MM.1S (cell line): ENCODE measurements around the gene FAT4.

Source experiments
- DNase-seq: peaks from one replicate; pipeline ENCODE4 v3.0.0-alpha.2; 2015
- H2AFZ ChIP-seq: fragments of 300-600 bp; sonication (generic); 2 replicates; pipeline ENCODE4 v1.6.0; 2016; ENCODE audit warnings: antibody characterized with exemption, low read length
- H3F3A ChIP-seq: fragments of 300-600 bp; sonication (generic); 2 replicates; pipeline ENCODE4 v1.6.1; 2016; ENCODE audit warnings: mild to moderate bottlenecking, antibody characterized with exemption, low read length, moderate library complexity, mixed read lengths; ENCODE audit not compliant: insufficient read depth
- H3K27ac ChIP-seq: fragments of 300-600 bp; sonication (generic); 2 replicates; pipeline ENCODE4 v1.5.1; 2016; ENCODE audit warnings: mild to moderate bottlenecking, low read length
- H3K27me3 ChIP-seq: fragments of 300-600 bp; sonication (generic); replicated peaks from 2 replicates; pipeline ENCODE4 v1.6.0; 2016; ENCODE audit warnings: low read length; ENCODE audit not compliant: insufficient read depth
- H3K36me3 ChIP-seq: fragments of 300-600 bp; sonication (generic); replicated peaks from 2 replicates; pipeline ENCODE4 v1.6.1; 2016; ENCODE audit warnings: mild to moderate bottlenecking, low read length, mixed read lengths; ENCODE audit not compliant: insufficient read depth
- H3K4me1 ChIP-seq: fragments of 300-600 bp; sonication (generic); 2 replicates; pipeline ENCODE4 v1.6.1; 2016; ENCODE audit warnings: low read length, mixed read lengths
- H3K4me2 ChIP-seq: fragments of 300-600 bp; sonication (generic); 2 replicates; pipeline ENCODE4 v1.6.0; 2016; ENCODE audit warnings: low read depth, low read length
- H3K4me3 ChIP-seq: fragments of 300-600 bp; sonication (generic); 2 replicates; pipeline ENCODE4 v1.5.1; 2016; ENCODE audit warnings: low read length, mixed read lengths
- H3K79me2 ChIP-seq: fragments of 300-600 bp; sonication (generic); 2 replicates; pipeline ENCODE4 v1.6.1; 2016; ENCODE audit warnings: mixed run types, low read length, mixed read lengths
- H3K9ac ChIP-seq: fragments of 300-600 bp; sonication (generic); 2 replicates; pipeline ENCODE4 v1.6.1; 2016; ENCODE audit warnings: low read length, mixed read lengths
- H3K9me2 ChIP-seq: fragments of 300-600 bp; sonication (generic); replicated peaks from 2 replicates; pipeline ENCODE4 v1.6.1; 2016; ENCODE audit warnings: mild to moderate bottlenecking, low read length, mixed read lengths; ENCODE audit not compliant: insufficient read depth
- H3K9me3 ChIP-seq: fragments of 300-600 bp; sonication (generic); replicated peaks from 2 replicates; pipeline ENCODE4 v1.6.1; 2016; ENCODE audit warnings: mild to moderate bottlenecking, low read length, mixed read lengths; ENCODE audit not compliant: insufficient read depth
- H4K20me1 ChIP-seq: fragments of 300-600 bp; sonication (generic); 2 replicates; pipeline ENCODE4 v1.6.1; 2016; ENCODE audit warnings: mild to moderate bottlenecking, low read length, moderate library complexity, mixed read lengths; ENCODE audit not compliant: insufficient read depth
- EZH2 ChIP-seq: fragments of 300-600 bp; sonication (generic); optimal IDR thresholded peaks from 2 replicates; pipeline ENCODE3; 2017; ENCODE audit warnings: low read depth, mild to moderate bottlenecking, antibody characterized with exemption, low read length, mixed read lengths
- EZH2phosphoT487 ChIP-seq: fragments of 300-600 bp; sonication (generic); IDR thresholded peaks from 2 replicates; pipeline ENCODE4 v1.6.1; 2018; ENCODE audit warnings: antibody characterized with exemption, low read length
- TF ChIP-seq, protein P1 (sequence below): fragments of 300-600 bp; sonication (generic); IDR thresholded peaks from 2 replicates; pipeline ENCODE4 v1.5.1; 2016; ENCODE audit warnings: antibody characterized with exemption, low read length, mixed read lengths

The FAT4 gene

DNA sequence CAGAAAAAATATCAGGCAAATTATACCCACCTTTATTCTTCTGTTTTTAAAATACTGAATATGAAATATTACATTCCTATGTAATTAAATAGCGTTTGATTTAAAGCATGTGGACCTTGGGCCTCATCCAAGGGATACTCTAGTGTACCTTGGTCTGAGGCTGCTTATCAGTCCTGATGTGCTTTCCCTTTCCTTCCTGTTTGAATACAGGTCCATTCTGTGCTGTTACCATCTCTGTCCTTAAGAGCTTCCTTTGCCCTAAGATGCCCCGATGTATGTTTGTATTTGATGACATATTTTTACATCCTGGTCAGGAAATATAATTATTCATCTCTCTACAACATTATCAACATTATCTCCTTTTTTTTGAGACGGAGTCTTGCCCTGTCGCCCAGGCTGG is 24.1 kb downstream of the FAT4 start:
- Histone ChIP-seq H3K27ac (no peak overlapping the region), H3K36me3 (no peaks in the 10 kb centered on the region), H3K4me2 (no peak overlapping the region), H3K4me1 (no peaks in the 10 kb centered on the region), H4K20me1 (no peaks in the 10 kb centered on the region), H3K9me3 (no peaks in the 10 kb centered on the region), H3F3A (no peaks in the 10 kb centered on the region), H3K9ac (no peak overlapping the region), H2AFZ (no peak overlapping the region), H3K79me2 (no peaks in the 10 kb centered on the region), H3K9me2 (no peaks in the 10 kb centered on the region), H3K27me3 (no peaks in the 10 kb centered on the region), H3K4me3 (no peak overlapping the region)
- no peak for TF ChIP-seq EZH2phosphoT487
- TF ChIP-seq, protein P1, sequence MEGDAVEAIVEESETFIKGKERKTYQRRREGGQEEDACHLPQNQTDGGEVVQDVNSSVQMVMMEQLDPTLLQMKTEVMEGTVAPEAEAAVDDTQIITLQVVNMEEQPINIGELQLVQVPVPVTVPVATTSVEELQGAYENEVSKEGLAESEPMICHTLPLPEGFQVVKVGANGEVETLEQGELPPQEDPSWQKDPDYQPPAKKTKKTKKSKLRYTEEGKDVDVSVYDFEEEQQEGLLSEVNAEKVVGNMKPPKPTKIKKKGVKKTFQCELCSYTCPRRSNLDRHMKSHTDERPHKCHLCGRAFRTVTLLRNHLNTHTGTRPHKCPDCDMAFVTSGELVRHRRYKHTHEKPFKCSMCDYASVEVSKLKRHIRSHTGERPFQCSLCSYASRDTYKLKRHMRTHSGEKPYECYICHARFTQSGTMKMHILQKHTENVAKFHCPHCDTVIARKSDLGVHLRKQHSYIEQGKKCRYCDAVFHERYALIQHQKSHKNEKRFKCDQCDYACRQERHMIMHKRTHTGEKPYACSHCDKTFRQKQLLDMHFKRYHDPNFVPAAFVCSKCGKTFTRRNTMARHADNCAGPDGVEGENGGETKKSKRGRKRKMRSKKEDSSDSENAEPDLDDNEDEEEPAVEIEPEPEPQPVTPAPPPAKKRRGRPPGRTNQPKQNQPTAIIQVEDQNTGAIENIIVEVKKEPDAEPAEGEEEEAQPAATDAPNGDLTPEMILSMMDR, result no peak
- TF ChIP-seq EZH2, result no peak
- DNase-seq, result no peak

DNA sequence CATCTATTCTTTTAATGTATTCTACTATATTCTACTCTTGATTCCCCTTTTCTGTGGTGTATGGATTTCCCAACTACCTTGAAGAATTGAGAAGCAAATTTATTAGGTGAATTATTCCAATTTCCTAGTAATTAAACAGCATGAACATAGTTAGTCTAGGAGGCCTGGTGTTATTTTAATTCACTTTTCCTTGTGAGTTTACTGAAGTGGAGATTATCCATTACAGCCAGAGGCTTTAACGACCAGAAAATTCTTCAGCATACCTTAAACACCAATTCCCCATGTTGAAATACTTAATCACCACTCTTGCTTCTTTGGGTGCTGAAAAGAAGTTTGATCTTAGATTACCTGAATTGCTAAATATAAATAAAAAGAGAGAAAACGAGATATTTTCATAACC is 29.4 kb downstream of the FAT4 start:
- Histone ChIP-seq H3K36me3 (no peaks in the 10 kb centered on the region), H3K4me2 (no peak overlapping the region), H3F3A (no peaks in the 10 kb centered on the region), H3K9ac (no peak overlapping the region), H3K9me2 (no peaks in the 10 kb centered on the region), H3K4me3 (no peak overlapping the region), H3K79me2 (no peaks in the 10 kb centered on the region), H3K9me3 (no peaks in the 10 kb centered on the region), H2AFZ (no peak overlapping the region), H3K27ac (no peak overlapping the region), H3K27me3 (no peaks in the 10 kb centered on the region), H4K20me1 (no peaks in the 10 kb centered on the region), H3K4me1 (no peaks in the 10 kb centered on the region)
- TF ChIP-seq EZH2phosphoT487 (no peak), EZH2 (no peak)
- TF ChIP-seq, protein P1, result no peak
- DNase-seq, result no peak

DNA sequence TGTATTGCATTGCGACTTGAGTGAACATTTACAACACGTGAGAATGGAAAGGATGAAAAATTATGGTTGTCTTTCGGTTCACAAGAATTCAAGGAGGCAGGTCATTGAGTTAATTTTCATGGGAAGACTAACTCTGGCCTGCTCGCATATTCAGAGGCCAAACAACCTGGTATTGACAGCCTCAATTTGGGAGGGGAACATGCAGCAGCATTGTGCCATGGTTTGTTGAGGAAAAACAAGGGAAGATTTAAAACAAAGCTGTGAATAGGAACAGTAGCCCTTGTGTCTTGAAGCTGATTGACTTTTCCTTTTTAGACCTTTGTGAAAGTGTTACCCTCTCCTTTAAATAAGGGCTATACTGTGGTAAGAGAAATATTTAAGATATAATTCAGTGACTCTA is 31.9 kb downstream of the FAT4 start:
- Histone ChIP-seq H3K36me3 (no peaks in the 10 kb centered on the region), H3K9ac (no peak overlapping the region), H3K9me2 (no peaks in the 10 kb centered on the region), H3K4me2 (no peak overlapping the region), H3K79me2 (no peaks in the 10 kb centered on the region), H3K4me3 (no peak overlapping the region), H3K27me3 (no peaks in the 10 kb centered on the region), H3K9me3 (no peaks in the 10 kb centered on the region), H2AFZ (no peak overlapping the region), H3F3A (no peaks in the 10 kb centered on the region), H3K4me1 (no peaks in the 10 kb centered on the region), H3K27ac (no peak overlapping the region), H4K20me1 (no peaks in the 10 kb centered on the region)
- DNase-seq, result no peak
- TF ChIP-seq, protein P1, result no peak
- TF ChIP-seq EZH2 (no peak), EZH2phosphoT487 (no peak)
